Stomach (tissue), 4 donors: ENCODE results near the gene SHLD1.

Experiments used
- EP300 ChIP-seq: sonication (generic); formaldehyde crosslinking; IDR thresholded peaks from one replicate; pipeline ENCODE4 v1.6.1; 2017; ENCODE audit warnings: antibody characterized with exemption
- POLR2A ChIP-seq, 4 donors: fragments of 450-650 bp; IDR thresholded peaks; one replicate each; pipeline ENCODE4 v1.6.1; 2016; ENCODE audit warnings: antibody characterized with exemption in 4 of 4, control low read depth in 2 of 4, mild to moderate bottlenecking in 1 of 4, moderate library complexity in 1 of 4
- POLR2AphosphoS5 ChIP-seq, 3 donors: sonication (generic); formaldehyde crosslinking; IDR thresholded peaks; one replicate each; pipeline ENCODE4 v1.6.1; 2016; ENCODE audit warnings: antibody characterized with exemption in 3 of 3
- TF ChIP-seq, protein P1 (sequence below), 7 experiments: fragments of 450-650 bp in 4 of 7; fragments of 200-600 bp in 3 of 7; sonication (generic) in 3 of 7; IDR thresholded peaks; one replicate each; pipeline ENCODE4 v1.5.1; 2016 to 2019; ENCODE audit warnings: antibody characterized with exemption in 7 of 7, control low read depth in 2 of 7, mild to moderate bottlenecking in 1 of 7

DNA sequence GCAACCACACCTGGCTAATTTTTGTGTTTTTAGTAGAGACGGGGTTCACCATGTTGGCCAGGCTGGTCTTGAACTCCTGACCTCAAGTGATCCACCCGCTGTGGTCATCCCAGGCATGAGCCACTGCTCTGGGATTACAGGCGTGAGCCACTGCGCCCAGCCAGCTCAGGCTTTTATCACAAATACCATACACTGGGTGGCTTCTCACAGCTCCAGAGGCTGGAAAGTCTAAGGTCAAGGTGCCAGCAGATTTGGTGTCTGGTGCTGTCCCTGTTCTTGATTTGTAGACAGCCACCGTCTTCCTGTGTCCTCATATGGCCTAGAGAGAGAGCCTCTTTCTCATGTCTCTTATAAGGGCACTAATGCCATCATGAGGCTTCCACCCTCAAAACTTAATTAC, 25.9 kb downstream of the SHLD1 start:
- TF ChIP-seq, protein P1, sequence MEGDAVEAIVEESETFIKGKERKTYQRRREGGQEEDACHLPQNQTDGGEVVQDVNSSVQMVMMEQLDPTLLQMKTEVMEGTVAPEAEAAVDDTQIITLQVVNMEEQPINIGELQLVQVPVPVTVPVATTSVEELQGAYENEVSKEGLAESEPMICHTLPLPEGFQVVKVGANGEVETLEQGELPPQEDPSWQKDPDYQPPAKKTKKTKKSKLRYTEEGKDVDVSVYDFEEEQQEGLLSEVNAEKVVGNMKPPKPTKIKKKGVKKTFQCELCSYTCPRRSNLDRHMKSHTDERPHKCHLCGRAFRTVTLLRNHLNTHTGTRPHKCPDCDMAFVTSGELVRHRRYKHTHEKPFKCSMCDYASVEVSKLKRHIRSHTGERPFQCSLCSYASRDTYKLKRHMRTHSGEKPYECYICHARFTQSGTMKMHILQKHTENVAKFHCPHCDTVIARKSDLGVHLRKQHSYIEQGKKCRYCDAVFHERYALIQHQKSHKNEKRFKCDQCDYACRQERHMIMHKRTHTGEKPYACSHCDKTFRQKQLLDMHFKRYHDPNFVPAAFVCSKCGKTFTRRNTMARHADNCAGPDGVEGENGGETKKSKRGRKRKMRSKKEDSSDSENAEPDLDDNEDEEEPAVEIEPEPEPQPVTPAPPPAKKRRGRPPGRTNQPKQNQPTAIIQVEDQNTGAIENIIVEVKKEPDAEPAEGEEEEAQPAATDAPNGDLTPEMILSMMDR (IDR thresholded peaks at IDR 0.05), result no peak
- TF ChIP-seq POLR2A (IDR thresholded peaks at IDR 0.05) (no peak), POLR2AphosphoS5 (IDR thresholded peaks at IDR 0.05) (no peak), EP300 (no peak)
